LNCAP (cell line): Measurements from ENCODE around the gene SYNDIG1.
A peak's percentile ranks its signal among the peaks of the same experiment; 100 is the strongest.

ENCODE experiments used
- CTCF ChIP-seq: fragments of 450-650 bp; IDR thresholded peaks from 2 replicates; pipeline ENCODE4 v1.5.1; 2017; ENCODE audit warnings: mild to moderate bottlenecking

SYNDIG1 gene

DNA sequence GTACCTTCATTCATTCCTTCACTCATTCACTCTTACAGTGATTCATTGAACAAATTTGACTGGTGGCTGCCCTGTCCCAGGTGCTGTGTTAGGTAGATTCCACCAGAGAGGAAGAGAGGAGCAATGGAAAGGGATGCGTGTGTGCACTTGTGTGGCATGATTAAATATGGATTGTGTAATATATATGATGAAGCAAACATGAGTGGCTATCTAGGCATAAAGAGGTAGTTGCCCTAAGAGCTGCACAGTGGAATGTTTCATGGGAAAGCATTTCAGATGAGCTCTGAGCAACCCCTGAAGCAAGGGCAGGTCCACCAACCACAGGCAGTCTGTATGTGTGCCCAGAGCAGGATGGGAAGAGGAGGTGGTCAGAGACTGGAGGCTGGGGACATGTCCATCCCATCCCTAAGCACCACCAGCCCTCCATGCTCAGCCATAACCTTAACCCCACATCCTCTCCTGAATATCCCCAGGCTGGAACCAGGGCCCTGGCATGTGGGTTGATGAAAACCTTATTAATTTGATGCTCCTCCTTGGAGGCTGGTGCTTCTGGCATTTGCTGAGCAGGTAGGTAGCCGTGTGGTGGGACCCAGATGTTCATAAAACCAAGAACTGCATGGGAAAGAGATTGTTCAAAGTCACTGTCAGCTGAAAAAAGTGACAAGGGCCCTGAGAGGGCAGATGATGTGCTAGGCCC lies 226.2 kb downstream of the SYNDIG1 start:
- TF ChIP-seq CTCF = 0 out of 2 replicates have a peak, but pooled peaks have one; percentile 8

GRCh38 chr20:24696396-24696795 lies 227.0 kb downstream of the SYNDIG1 start:
- TF ChIP-seq CTCF = no peak

GRCh38 chr20:24697411-24697810 lies 228.0 kb downstream of the SYNDIG1 start:
- TF ChIP-seq CTCF = no peak

GRCh38 chr20:24698189-24698588 lies 228.8 kb downstream of the SYNDIG1 start:
- TF ChIP-seq CTCF = no peak

- TF ChIP-seq CTCF = no peak
These were observed 229.3 kb downstream of the SYNDIG1 start for GRCh38 chr20:24698706-24699206.

GRCh38 chr20:24699321-24700165 lies 230.1 kb downstream of the SYNDIG1 start:
- no peak for TF ChIP-seq CTCF

GRCh38 chr20:24700166-24700860 lies 230.9 kb downstream of the SYNDIG1 start:
- no peak for TF ChIP-seq CTCF
